PC-9 (cell line): ENCODE measurements around the gene PLS3. TPM values are rescaled to one million over a fixed set of nuclear protein-coding genes. Genes with fewer than 3 reads are reported as not detected.

Experiments used
- BruUV-seq: library from RNA; stranded (reverse); fragments of 400-500 nt; replicated peaks from 2 replicates; lab custom pipeline; 2021; lab: Mats Ljungman, UMichigan
- CTCF ChIA-PET: fragments of 300-600 bp; sonication (Branson Sonifier 250); formaldehyde crosslinking; loops from one replicate; lab custom pipeline; 2022; ENCODE audit warnings: antibody characterized with exemption; lab: Charles Lee
- POLR2A ChIA-PET: fragments of 300-600 bp; sonication (Branson Sonifier 250); formaldehyde crosslinking; loops from one replicate; lab custom pipeline; 2022; ENCODE audit warnings: antibody characterized with exemption; ENCODE audit not compliant: unreplicated experiment; lab: Charles Lee
- DNase-seq, 2 experiments: peaks; one replicate each; pipeline versions ENCODE4 v3.0.0 to v3.0.0-alpha.2; 2015 to 2022; ENCODE audit warnings: mixed read lengths in 1 of 2
- H2AFZ ChIP-seq: fragments of 200-600 bp; sonication (generic); 2 replicates; pipeline ENCODE4 v1.8.1; 2017; ENCODE audit warnings: antibody characterized with exemption
- H3F3A ChIP-seq: fragments of 200-600 bp; sonication (generic); 2 replicates; pipeline ENCODE4 v1.8.1; 2017; ENCODE audit warnings: antibody characterized with exemption, mild to moderate bottlenecking, low read depth; ENCODE audit not compliant: insufficient read depth
- H3K27ac ChIP-seq: fragments of 200-600 bp; sonication (generic); 2 replicates; pipeline ENCODE4 v1.6.1; 2016; ENCODE audit warnings: mixed run types
- H3K27me3 ChIP-seq: fragments of 200-600 bp; sonication (generic); 2 replicates; pipeline ENCODE4 v1.6.1; 2016; ENCODE audit warnings: low read depth, mixed run types; ENCODE audit not compliant: insufficient read depth
- H3K36me3 ChIP-seq: fragments of 200-600 bp; sonication (generic); 2 replicates; pipeline ENCODE4 v1.6.1; 2016; ENCODE audit warnings: low read depth, mixed run types
- H3K4me1 ChIP-seq: fragments of 200-600 bp; sonication (generic); replicated peaks from 2 replicates; pipeline ENCODE4 v1.6.1; 2016; ENCODE audit warnings: mixed run types; ENCODE audit not compliant: insufficient read depth
- H3K4me2 ChIP-seq: fragments of 200-600 bp; sonication (generic); 2 replicates; pipeline ENCODE4 v1.6.1; 2017; ENCODE audit warnings: mixed run types
- H3K4me3 ChIP-seq: fragments of 200-600 bp; sonication (generic); 2 replicates; pipeline ENCODE4 v1.6.1; 2016; ENCODE audit warnings: mixed run types
- H3K79me2 ChIP-seq: fragments of 200-600 bp; sonication (generic); 2 replicates; pipeline ENCODE4 v1.6.1; 2017; ENCODE audit warnings: low read depth, mixed run types
- H3K9me2 ChIP-seq: fragments of 200-600 bp; sonication (generic); 2 replicates; pipeline ENCODE4 v1.8.1; 2017; ENCODE audit warnings: mild to moderate bottlenecking; ENCODE audit not compliant: insufficient read depth
- H3K9me3 ChIP-seq: fragments of 200-600 bp; sonication (generic); 2 replicates; pipeline ENCODE4 v1.8.1; 2016; ENCODE audit warnings: low read depth; ENCODE audit not compliant: insufficient read depth
- H4K20me1 ChIP-seq: fragments of 200-600 bp; sonication (generic); 2 replicates; pipeline ENCODE4 v1.8.1; 2017; ENCODE audit not compliant: insufficient read depth
- CTCF ChIP-seq: fragments of 200-600 bp; sonication (generic); conservative IDR thresholded peaks from 2 replicates; pipeline ENCODE4 v1.6.1; 2017; ENCODE audit warnings: mixed run types, antibody characterized with exemption, mild to moderate bottlenecking, moderate library complexity
- EZH2 ChIP-seq: fragments of 200-600 bp; sonication (generic); IDR thresholded peaks from 2 replicates; pipeline ENCODE4 v1.8.0; 2017; ENCODE audit warnings: antibody characterized with exemption, low read depth
- intact Hi-C: fragments of 100-400 bp; cut with micrococcal nuclease; formaldehyde crosslinking; loops from one replicate; pipeline ENCODE4 v1.10.0; 2022; ENCODE audit not compliant: unreplicated experiment
- total RNA-seq: library from RNA; stranded (reverse); gene quantifications from 2 replicates; pipeline ENCODE4 v1.2.3, GENCODE V29; 2021

PLS3 gene
- total RNA-seq, 1 experiment from 2014 or later = 257 TPM

GRCh38 chrX:115687595-115687994 is 126.6 kb downstream of the PLS3 start:
- no peak overlapping the region for H3K4me2 ChIP-seq
- H3K36me3 ChIP-seq = no peaks in the 10 kb centered on the region
- H3F3A ChIP-seq = no peaks in the 10 kb centered on the region
- H3K27ac ChIP-seq = no peak overlapping the region
- H3K4me1 ChIP-seq = peaks cover 4% of the 10 kb centered on the region; the same call in 1 of the 2 replicates
- TF ChIP-seq EZH2 (no peak), CTCF (no peak)
- ChIA-PET CTCF (no interaction called here), POLR2A (no interaction called here)
- no peaks in the 10 kb centered on the region for H3K27me3 ChIP-seq
- H3K9me3 ChIP-seq = no peaks in the 10 kb centered on the region
- DNase-seq = no peak
- H3K79me2 ChIP-seq = no peaks in the 10 kb centered on the region
- intact Hi-C loops = no loop called here
- H3K9me2 ChIP-seq = no peaks in the 10 kb centered on the region
- BruUV-seq = no TSS peak
- no peak overlapping the region for H3K4me3 ChIP-seq
- no peaks in the 10 kb centered on the region for H4K20me1 ChIP-seq
- H2AFZ ChIP-seq = no peak overlapping the region

- Histone ChIP-seq H3K79me2 (no peaks in the 10 kb centered on the region), H3K9me2 (no peaks in the 10 kb centered on the region), H3K9me3 (no peaks in the 10 kb centered on the region), H3K4me2 (no peak overlapping the region), H4K20me1 (no peaks in the 10 kb centered on the region), H3K36me3 (no peaks in the 10 kb centered on the region), H2AFZ (no peak overlapping the region), H3K4me1 (peaks cover 4% of the 10 kb centered on the region; the same call in 1 of the 2 replicates), H3K27ac (no peak overlapping the region), H3K4me3 (no peak overlapping the region), H3F3A (no peaks in the 10 kb centered on the region), H3K27me3 (no peaks in the 10 kb centered on the region)
- no peak for DNase-seq
- POLR2A ChIA-PET = no interaction called here
- TF ChIP-seq CTCF (no peak), EZH2 (no peak)
- BruUV-seq = no TSS peak
- CTCF ChIA-PET = no interaction called here
- intact Hi-C loops = loop anchor here (1.0 kb wide), 2 partner anchors 360 to 463 kb away; no protein-coding TSS in a partner anchor
Observed at GRCh38 chrX:115689931-115690330, 129.0 kb downstream of the PLS3 start.

GRCh38 chrX:115690511-115691216 is 129.7 kb downstream of the PLS3 start:
- POLR2A ChIA-PET = no interaction called here
- no peak overlapping the region for H3K4me3 ChIP-seq

More at GRCh38 chrX:115690511-115691216, 129.7 kb downstream of the PLS3 start:
- TF ChIP-seq EZH2 (no peak), CTCF (peak; percentile 92)
- no peaks in the 10 kb centered on the region for H3K27me3 ChIP-seq
- no peaks in the 10 kb centered on the region for H4K20me1 ChIP-seq
- peaks cover 4% of the 10 kb centered on the region; the same call in 1 of the 2 replicates for H3K4me1 ChIP-seq
- no peaks in the 10 kb centered on the region for H3K79me2 ChIP-seq
- CTCF ChIA-PET = interaction anchor here (0.6 to 1.0 kb wide), 2 partner anchors 31 to 35 kb away, joined by 3 to 5 read pairs; no protein-coding TSS in a partner anchor
- no peaks in the 10 kb centered on the region for H3K9me2 ChIP-seq
- peak; percentile 55 to 65 for DNase-seq
- no peaks in the 10 kb centered on the region for H3K36me3 ChIP-seq
- no peak overlapping the region for H3K4me2 ChIP-seq
- H3K9me3 ChIP-seq = no peaks in the 10 kb centered on the region
- no peak overlapping the region for H3K27ac ChIP-seq
- no TSS peak for BruUV-seq
- H3F3A ChIP-seq = no peaks in the 10 kb centered on the region
- intact Hi-C loops = loop anchor here (1.0 kb wide), 2 partner anchors 360 to 463 kb away; no protein-coding TSS in a partner anchor
- no peak overlapping the region for H2AFZ ChIP-seq
